ENCODE measurements around the gene PCK1. TPM values are rescaled to one million over a fixed set of nuclear protein-coding genes. Genes with fewer than 3 reads are reported as not detected.

Gene PCK1
- total RNA-seq, 1 experiment from 2014 or later: not detected

GRCh38 chr20:57593134-57593886, 32.4 kb downstream of the PCK1 start:
- peaks cover 6% of the 10 kb centered on the region for H3K27me3 Mint-ChIP-seq (ENCODE audit: low read depth)
- H3K27ac Mint-ChIP-seq: no peak overlapping the region
- Histone ChIP-seq H3K23ac (ENCODE audit: insufficient read length, low read depth, low read length) (no peak overlapping the region), H2BK5ac (ENCODE audit: insufficient read length, low read length) (no peak overlapping the region), H3K4me1 (ENCODE audit: insufficient read depth, low read length) (no peaks in the 10 kb centered on the region), H2BK120ac (ENCODE audit: low read depth, low read length, poor library complexity, severe bottlenecking) (no peak overlapping the region), H4K20me1 (ENCODE audit: control insufficient read depth, insufficient read depth, insufficient read length) (no peaks in the 10 kb centered on the region), H4K8ac (replicated peaks; ENCODE audit: insufficient read length, low read depth, low read length) (no peak overlapping the region), H3K79me1 (ENCODE audit: insufficient read depth, low read depth, low read length, poor library complexity, severe bottlenecking) (no peaks in the 10 kb centered on the region), H3K18ac (ENCODE audit: insufficient read length, low read depth, low read length) (no peak overlapping the region), H3K79me2 (ENCODE audit: insufficient read depth, low read length) (no peaks in the 10 kb centered on the region), H2BK20ac (ENCODE audit: low read depth, low read length, poor library complexity, severe bottlenecking) (no peak overlapping the region), H3K4me2 (ENCODE audit: insufficient read depth, insufficient read length, low read length) (no peak overlapping the region), H3K27ac (ENCODE audit: insufficient read length, low read depth, low read length) (no peak overlapping the region), H2AK5ac (ENCODE audit: insufficient read length, low read length) (no peak overlapping the region), H3K9me3 (ENCODE audit: control insufficient read depth, low read depth, low read length) (no peaks in the 10 kb centered on the region), H3K56ac (ENCODE audit: insufficient read length, low read depth, low read length) (no peak overlapping the region), H3K23me2 (ENCODE audit: insufficient read length, low read depth, low read length, poor library complexity, severe bottlenecking) (no peaks in the 10 kb centered on the region), H2BK15ac (ENCODE audit: low read depth, low read length) (no peak overlapping the region), H3K14ac (ENCODE audit: insufficient read depth, low read length) (no peak overlapping the region), H4K5ac (ENCODE audit: insufficient read length, low read depth, low read length) (no peak overlapping the region), H3T11ph (ENCODE audit: low read length) (no peak overlapping the region), H2AFZ (ENCODE audit: low read length) (no peak overlapping the region), H2BK12ac (ENCODE audit: insufficient read length, low read depth, low read length) (no peak overlapping the region), H3K27me3 (ENCODE audit: insufficient read depth, low read length) (no peaks in the 10 kb centered on the region), H3K9ac (ENCODE audit: extremely low read depth, insufficient read length, low read length) (no peak overlapping the region), H3K4ac (ENCODE audit: low read depth, low read length) (no peak overlapping the region), H4K91ac (ENCODE audit: insufficient read length, low read depth, low read length) (no peak overlapping the region)
- DNase-seq: peak; percentile 56
- WGBS (ENCODE audit: extremely low coverage, insufficient read length, low lambda C conversion rate): no CpG with 5 or more reads among the region's 17 CpGs
- H3K4me3 Mint-ChIP-seq: no peak overlapping the region
- peaks cover 9 to 28% of the 10 kb centered on the region in 2 experiments for H3K4me1 Mint-ChIP-seq
- H3K36me3 Mint-ChIP-seq (ENCODE audit: insufficient read depth in 1 of 3, low read depth in 3 of 3): no peaks in the 10 kb centered on the region
- TF ChIP-seq CTCF (conservative IDR thresholded peaks at IDR 0.05): no peak
- H3K9me3 Mint-ChIP-seq: no peaks in the 10 kb centered on the region

Data from H9 (cell line).